Caco-2 (cell line): ENCODE results near the gene EMP3. TPM values are rescaled to one million over a fixed set of nuclear protein-coding genes. Genes with fewer than 3 reads are reported as not detected.
"Not testable (repeated sequence)": the region's sequence is repeated elsewhere in the genome, so short reads cannot be mapped to it uniquely, and the experiment has no call there.

Source experiments
- BruUV-seq: library from RNA; stranded (reverse); fragments of 400-500 nt; replicated peaks from 2 replicates; lab custom pipeline; 2021; lab: Mats Ljungman, UMichigan
- CTCF ChIA-PET: fragments of 300-600 bp; sonication (Branson Sonifier 250); formaldehyde crosslinking; loops from one replicate; lab custom pipeline; 2022; ENCODE audit warnings: antibody characterized with exemption; lab: Charles Lee
- POLR2A ChIA-PET: fragments of 300-600 bp; sonication (Branson Sonifier 250); formaldehyde crosslinking; loops from one replicate; lab custom pipeline; 2022; ENCODE audit warnings: antibody characterized with exemption; lab: Charles Lee
- DNase-seq, 2 experiments: peaks; one replicate each; pipeline versions ENCODE4 v3.0.0 to v3.0.0-alpha.2; 2020 to 2022
- H3K27me3 ChIP-seq: replicated peaks from 2 replicates; pipeline ENCODE4 v1.6.0; 2011; ENCODE audit warnings: low read length; ENCODE audit not compliant: control insufficient read depth, insufficient read depth
- H3K36me3 ChIP-seq: 2 replicates; pipeline ENCODE4 v1.5.1; 2011; ENCODE audit warnings: low read length; ENCODE audit not compliant: control insufficient read depth, insufficient read depth
- H3K4me1 ChIP-seq: fragments of 250-450 bp; sonication (Bioruptor Pico); 2 replicates; pipeline ENCODE4 v1.5.1; 2020; ENCODE audit warnings: mild to moderate bottlenecking
- H3K4me3 ChIP-seq: 2 replicates; pipeline ENCODE4 v1.5.1; 2011; ENCODE audit warnings: low read depth, mild to moderate bottlenecking, control low read depth, low read length
- H3K9me3 ChIP-seq: fragments of 250-450 bp; sonication (Bioruptor Pico); 2 replicates; pipeline ENCODE4 v1.5.1; 2020; ENCODE audit warnings: mild to moderate bottlenecking, moderate library complexity
- H3K27ac Mint-ChIP-seq: one replicate; pipeline ENCODE4 v1.8.0; 2022; ENCODE audit warnings: mixed read lengths; ENCODE audit not compliant: unreplicated experiment
- H3K27me3 Mint-ChIP-seq: one replicate; pipeline ENCODE4 v1.8.0; 2022; ENCODE audit warnings: mixed read lengths; ENCODE audit not compliant: insufficient read depth, unreplicated experiment
- H3K36me3 Mint-ChIP-seq: one replicate; pipeline ENCODE4 v1.8.0; 2022; ENCODE audit warnings: mild to moderate bottlenecking, mixed read lengths; ENCODE audit not compliant: insufficient read depth, unreplicated experiment
- H3K4me1 Mint-ChIP-seq: one replicate; pipeline ENCODE4 v1.8.0; 2022; ENCODE audit warnings: low read depth, mixed read lengths; ENCODE audit not compliant: unreplicated experiment
- H3K4me3 Mint-ChIP-seq: one replicate; pipeline ENCODE4 v1.8.0; 2022; ENCODE audit warnings: mild to moderate bottlenecking, moderate library complexity, mixed read lengths; ENCODE audit not compliant: unreplicated experiment
- H3K9me3 Mint-ChIP-seq: one replicate; pipeline ENCODE4 v1.8.0; 2022; ENCODE audit warnings: mixed read lengths; ENCODE audit not compliant: unreplicated experiment
- intact Hi-C: fragments of 100-400 bp; cut with micrococcal nuclease; formaldehyde crosslinking; loops from one replicate; pipeline ENCODE4 v1.10.0; 2022; ENCODE audit not compliant: unreplicated experiment
- total RNA-seq: library from RNA; stranded (reverse); gene quantifications from 2 replicates; pipeline ENCODE4 v1.2.3, GENCODE V29; 2022
- TF ChIP-seq, protein P1 (sequence below), 2 experiments: fragments of 200-600 bp in 1 of 2; IDR thresholded peaks; 1 replicate in 1 of 2; 2 replicates in 1 of 2; pipeline versions ENCODE4 v1.5.1 to v1.8.0; 2011 to 2022; ENCODE audit warnings: antibody characterized with exemption in 1 of 2, control low read depth in 1 of 2, inconsistent platforms in 1 of 2, low read depth in 1 of 2, low read length in 1 of 2, mild to moderate bottlenecking in 1 of 2, moderate library complexity in 1 of 2; ENCODE audit not compliant: insufficient read depth in 1 of 2, severe bottlenecking in 1 of 2, unreplicated experiment in 1 of 2

The EMP3 gene
- total RNA-seq, 1 experiment from 2014 or later = 6.8 TPM

DNA sequence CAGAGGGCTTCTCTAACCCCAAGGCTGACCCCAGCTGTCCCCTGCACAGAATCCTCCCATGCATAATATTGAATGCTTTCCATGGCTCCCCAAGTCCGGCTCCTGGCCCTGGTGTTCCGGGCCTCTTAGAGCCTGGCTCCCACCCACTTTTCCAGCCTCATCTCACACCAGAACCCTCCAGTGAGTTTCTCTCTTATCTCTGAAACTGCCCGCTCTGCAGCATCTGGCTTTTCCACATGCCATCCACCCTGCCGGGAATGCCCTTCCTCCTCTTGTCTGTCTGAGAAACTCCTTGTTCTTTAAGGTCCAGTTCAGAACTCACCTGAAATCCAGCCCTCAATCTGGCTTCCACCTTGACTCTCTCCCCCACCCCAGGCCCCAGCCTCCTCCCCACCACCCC, 45.6 kb downstream of the EMP3 start:
- Mint-ChIP-seq H3K27me3 (no peaks in the 10 kb centered on the region), H3K36me3 (no peaks in the 10 kb centered on the region), H3K4me1 (peaks cover 7% of the 10 kb centered on the region), H3K4me3 (no peak overlapping the region), H3K9me3 (no peaks in the 10 kb centered on the region), H3K27ac (peak overlapping the region; percentile 60)
- intact Hi-C loops = no loop called here
- Histone ChIP-seq H3K4me1 (no peaks in the 10 kb centered on the region), H3K4me3 (no peak overlapping the region), H3K36me3 (no peaks in the 10 kb centered on the region), H3K9me3 (no peaks in the 10 kb centered on the region), H3K27me3 (no peaks in the 10 kb centered on the region)
- no peak for DNase-seq
- ChIA-PET CTCF (interaction anchor here (1.0 kb wide), 1 partner anchor 16 kb away, joined by 3 read pairs; no protein-coding TSS in a partner anchor), POLR2A (no interaction called here)
- no TSS peak for BruUV-seq
- TF ChIP-seq, protein P1, sequence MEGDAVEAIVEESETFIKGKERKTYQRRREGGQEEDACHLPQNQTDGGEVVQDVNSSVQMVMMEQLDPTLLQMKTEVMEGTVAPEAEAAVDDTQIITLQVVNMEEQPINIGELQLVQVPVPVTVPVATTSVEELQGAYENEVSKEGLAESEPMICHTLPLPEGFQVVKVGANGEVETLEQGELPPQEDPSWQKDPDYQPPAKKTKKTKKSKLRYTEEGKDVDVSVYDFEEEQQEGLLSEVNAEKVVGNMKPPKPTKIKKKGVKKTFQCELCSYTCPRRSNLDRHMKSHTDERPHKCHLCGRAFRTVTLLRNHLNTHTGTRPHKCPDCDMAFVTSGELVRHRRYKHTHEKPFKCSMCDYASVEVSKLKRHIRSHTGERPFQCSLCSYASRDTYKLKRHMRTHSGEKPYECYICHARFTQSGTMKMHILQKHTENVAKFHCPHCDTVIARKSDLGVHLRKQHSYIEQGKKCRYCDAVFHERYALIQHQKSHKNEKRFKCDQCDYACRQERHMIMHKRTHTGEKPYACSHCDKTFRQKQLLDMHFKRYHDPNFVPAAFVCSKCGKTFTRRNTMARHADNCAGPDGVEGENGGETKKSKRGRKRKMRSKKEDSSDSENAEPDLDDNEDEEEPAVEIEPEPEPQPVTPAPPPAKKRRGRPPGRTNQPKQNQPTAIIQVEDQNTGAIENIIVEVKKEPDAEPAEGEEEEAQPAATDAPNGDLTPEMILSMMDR (IDR thresholded peaks at IDR 0.05; ENCODE audit: insufficient read depth in 1 of 2, low read depth in 1 of 2, low read length in 1 of 2, severe bottlenecking in 1 of 2, unreplicated experiment in 1 of 2) = no peak

DNA sequence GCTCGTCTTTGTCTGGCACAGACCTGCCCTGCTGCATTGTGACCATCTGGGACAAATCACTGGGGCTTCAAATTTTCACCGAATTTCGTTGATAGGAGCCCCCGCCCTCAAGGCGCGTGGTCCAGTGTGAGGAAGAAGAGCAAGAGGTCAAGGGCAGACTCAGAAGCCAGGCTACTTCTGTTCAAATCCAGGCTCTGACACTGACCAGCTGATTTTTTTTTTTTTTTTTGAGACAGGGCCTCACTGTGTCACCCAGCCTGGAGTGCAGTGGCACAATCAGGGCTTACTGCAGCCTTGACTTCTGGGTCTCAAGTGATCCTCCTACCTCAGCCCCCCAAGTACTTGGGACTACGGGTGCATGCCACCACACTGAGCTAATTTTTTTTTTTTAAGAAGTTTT, 46.0 kb downstream of the EMP3 start:
- no TSS peak for BruUV-seq
- Histone ChIP-seq H3K4me1 (no peaks in the 10 kb centered on the region), H3K27me3 (no peaks in the 10 kb centered on the region), H3K9me3 (no peaks in the 10 kb centered on the region), H3K4me3 (no peak overlapping the region), H3K36me3 (no peaks in the 10 kb centered on the region)
- ChIA-PET CTCF (interaction anchor here (1.0 kb wide), 1 partner anchor 16 kb away, joined by 3 read pairs; no protein-coding TSS in a partner anchor), POLR2A (no interaction called here)
- Mint-ChIP-seq H3K4me3 (no peak overlapping the region), H3K9me3 (no peaks in the 10 kb centered on the region), H3K36me3 (no peaks in the 10 kb centered on the region), H3K27me3 (no peaks in the 10 kb centered on the region), H3K4me1 (peaks cover 7% of the 10 kb centered on the region), H3K27ac (peak overlapping the region; percentile 60)
- DNase-seq = no peak
- TF ChIP-seq, protein P1 (IDR thresholded peaks at IDR 0.05; ENCODE audit: insufficient read depth in 1 of 2, low read depth in 1 of 2, low read length in 1 of 2, severe bottlenecking in 1 of 2, unreplicated experiment in 1 of 2) = no peak
- intact Hi-C loops = no loop called here

DNA sequence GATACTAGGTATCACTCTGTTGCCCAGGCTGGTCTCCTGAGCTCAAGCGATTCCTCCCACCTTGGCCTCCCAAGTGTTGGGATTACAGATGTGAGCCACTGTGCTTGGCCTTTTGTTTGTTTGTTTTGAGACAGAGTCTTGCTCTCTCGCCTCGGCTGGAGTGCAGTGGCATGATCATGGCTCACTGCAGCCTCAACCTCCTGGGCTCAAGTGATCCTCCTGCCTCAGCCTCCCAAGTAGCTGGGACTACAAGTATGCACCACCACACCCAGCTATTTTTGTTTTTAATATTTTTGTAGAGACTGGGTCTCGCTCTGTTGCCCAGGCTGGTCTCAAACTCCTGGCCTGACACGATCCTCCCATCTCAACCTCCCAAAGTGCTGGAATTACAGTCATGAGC, 46.4 kb downstream of the EMP3 start:
- H3K4me1 ChIP-seq, H3K4me3 Mint-ChIP-seq, H3K27me3 ChIP-seq, H3K27ac Mint-ChIP-seq, H3K27me3 Mint-ChIP-seq, H3K36me3 Mint-ChIP-seq, intact Hi-C loops, DNase-seq, BruUV-seq, H3K4me1 Mint-ChIP-seq, H3K9me3 ChIP-seq, H3K36me3 ChIP-seq, H3K4me3 ChIP-seq, H3K9me3 Mint-ChIP-seq, POLR2A ChIA-PET: not testable (repeated sequence)
- CTCF ChIA-PET = interaction anchor here (0.7 to 1.0 kb wide), 2 partner anchors 17 to 122 kb away, joined by 3 read pairs; no protein-coding TSS in a partner anchor
